NCI-H1694 (cell line): ENCODE measurements around the gene FBXO41.

Experiments used
- DNase-seq: peaks from one replicate; lab custom pipeline; 2025; lab: John Stamatoyannopoulos, UW

The FBXO41 gene

GRCh38 chr2:73260338-73260984, 23.8 kb downstream of the FBXO41 start:
- no peak for DNase-seq

- no peak for DNase-seq
Observed at GRCh38 chr2:73259704-73260337, 24.5 kb downstream of the FBXO41 start.

- no peak for DNase-seq
Observed at GRCh38 chr2:73259276-73259675, 25.0 kb downstream of the FBXO41 start.

GRCh38 chr2:73258913-73259215, 25.4 kb downstream of the FBXO41 start:
- no peak for DNase-seq

GRCh38 chr2:73258186-73258912, 25.9 kb downstream of the FBXO41 start:
- no peak for DNase-seq

- no peak for DNase-seq
Observed at GRCh38 chr2:73257425-73258125, 26.7 kb downstream of the FBXO41 start.

GRCh38 chr2:73257021-73257420, 27.3 kb downstream of the FBXO41 start:
- DNase-seq = no peak

GRCh38 chr2:73256618-73256922, 27.7 kb downstream of the FBXO41 start:
- DNase-seq = no peak

GRCh38 chr2:73255907-73256617, 28.2 kb downstream of the FBXO41 start:
- DNase-seq = no peak

- DNase-seq = no peak
Observed at GRCh38 chr2:73255007-73255644, 29.2 kb downstream of the FBXO41 start.

- no peak for DNase-seq
Observed at GRCh38 chr2:73254343-73255006, 29.8 kb downstream of the FBXO41 start.

- no peak for DNase-seq
Observed at GRCh38 chr2:73253901-73254300, 30.4 kb downstream of the FBXO41 start.

GRCh38 chr2:73253400-73253799, 30.9 kb downstream of the FBXO41 start:
- no peak for DNase-seq

- no peak for DNase-seq
Observed at GRCh38 chr2:73252238-73253027, 31.8 kb downstream of the FBXO41 start.

- DNase-seq = no peak
Observed at GRCh38 chr2:73250872-73251846, 33.1 kb downstream of the FBXO41 start.

GRCh38 chr2:73249636-73250035, 34.6 kb downstream of the FBXO41 start:
- no peak for DNase-seq

- DNase-seq = no peak
Observed at GRCh38 chr2:73246850-73247249, 37.4 kb downstream of the FBXO41 start.

GRCh38 chr2:73244580-73244979, 39.7 kb downstream of the FBXO41 start:
- DNase-seq = no peak

GRCh38 chr2:73243884-73244570, 40.3 kb downstream of the FBXO41 start:
- peak; percentile 49 for DNase-seq
